GM19193 (cell line): ENCODE results near the gene RBAK.

Experiments used
- POLR2A ChIP-seq: IDR thresholded peaks from 4 replicates; pipeline ENCODE4 v1.6.1; 2011; ENCODE audit not compliant: insufficient read depth, insufficient read length; ENCODE audit errors: extremely low read depth

RBAK gene

GRCh38 chr7:5064391-5065106 lies 18.9 kb downstream of the RBAK start:
- no peak for TF ChIP-seq POLR2A

DNA sequence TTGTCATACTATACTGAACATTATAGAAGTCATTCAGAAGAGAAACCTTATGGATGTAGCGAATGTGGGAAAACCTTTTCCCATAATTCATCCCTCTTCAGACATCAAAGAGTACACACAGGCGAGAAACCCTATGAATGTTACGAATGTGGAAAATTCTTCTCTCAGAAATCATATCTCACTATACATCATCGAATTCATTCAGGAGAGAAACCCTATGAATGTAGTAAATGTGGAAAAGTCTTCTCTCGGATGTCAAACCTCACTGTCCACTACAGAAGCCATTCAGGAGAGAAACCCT lies 19.4 kb downstream of the RBAK start:
- TF ChIP-seq POLR2A = no peak

DNA sequence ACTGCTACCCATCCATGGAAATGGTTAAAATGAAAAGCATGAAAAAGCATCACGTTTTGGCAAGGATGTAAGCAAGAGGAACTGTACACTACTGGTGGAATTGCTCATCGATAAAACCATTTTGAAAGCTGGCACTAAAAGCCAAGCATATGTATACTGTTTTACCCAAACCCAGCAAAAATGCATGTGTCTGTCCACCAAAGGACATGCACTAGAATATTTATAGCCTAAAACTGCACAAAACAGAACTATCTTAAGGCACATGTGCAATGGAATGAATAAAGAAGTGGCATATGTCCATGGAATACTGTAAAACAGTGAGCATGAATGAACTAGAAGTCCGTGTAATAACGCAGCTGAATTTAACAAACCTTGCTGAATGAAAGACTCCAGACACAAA lies 22.9 kb downstream of the RBAK start:
- no peak for TF ChIP-seq POLR2A

DNA sequence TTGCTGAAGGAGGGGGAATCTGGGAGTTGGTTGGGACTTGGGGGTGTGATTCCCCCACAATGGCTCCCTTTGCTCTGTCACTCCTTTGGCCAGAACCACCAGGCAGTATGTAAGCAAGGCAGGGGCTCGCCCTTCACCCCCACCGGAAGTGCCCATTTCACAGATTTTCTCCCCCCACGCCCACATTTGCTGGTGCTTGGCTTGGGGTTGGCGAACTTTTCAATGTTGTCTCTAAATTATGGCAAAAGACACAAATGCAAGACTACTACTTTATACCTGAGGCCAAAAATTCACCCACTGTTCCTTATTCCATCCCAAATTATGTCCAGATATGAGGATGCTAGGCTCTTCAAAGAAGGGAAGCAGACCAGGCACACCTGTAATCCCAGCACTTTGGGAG lies 24.5 kb downstream of the RBAK start:
- TF ChIP-seq POLR2A = no peak

DNA sequence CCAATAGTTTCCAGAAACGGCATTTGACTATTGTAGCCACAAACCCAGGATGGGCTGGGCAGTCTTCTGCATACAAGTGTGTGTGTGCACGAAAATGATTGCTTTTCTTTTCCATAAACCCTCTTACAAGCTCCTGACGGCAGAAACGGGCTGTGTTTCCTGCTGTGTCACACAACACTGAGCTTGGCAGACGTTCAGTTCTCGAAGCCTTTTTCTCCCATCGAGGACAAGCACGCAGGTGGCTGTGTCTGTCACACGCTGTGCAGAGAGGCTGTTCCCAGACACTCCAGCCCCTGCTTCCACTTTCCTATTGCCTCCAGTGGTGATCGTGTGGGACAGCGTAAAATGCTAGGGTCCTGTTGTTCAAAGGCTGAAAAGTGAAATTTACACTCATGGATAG lies 32.1 kb downstream of the RBAK start:
- TF ChIP-seq POLR2A = no peak

- TF ChIP-seq POLR2A = no peak
Observed at GRCh38 chr7:5082806-5083205, 37.1 kb downstream of the RBAK start.

DNA sequence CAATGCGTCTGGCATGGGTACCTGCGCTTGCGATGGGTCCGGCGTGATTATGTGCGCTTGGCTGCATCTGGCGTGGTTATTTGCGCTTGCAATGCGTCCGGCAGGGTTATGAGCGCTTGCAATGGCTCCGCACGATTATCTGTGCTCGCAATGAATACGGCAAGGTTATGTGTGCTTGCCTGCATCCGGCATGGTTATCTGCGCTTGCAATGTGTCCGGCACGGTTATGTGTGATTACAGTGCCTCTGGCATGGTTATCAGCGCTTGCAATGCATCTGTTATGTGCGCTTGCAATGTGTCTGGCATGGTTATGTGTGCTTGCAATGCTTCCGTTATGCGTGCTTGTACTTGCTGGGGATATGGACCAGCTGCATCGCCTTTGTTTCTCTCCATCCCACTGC lies 37.7 kb downstream of the RBAK start:
- TF ChIP-seq POLR2A = no peak

GRCh38 chr7:5086256-5086655 lies 40.6 kb downstream of the RBAK start:
- no peak for TF ChIP-seq POLR2A

GRCh38 chr7:5088906-5089305 lies 43.2 kb downstream of the RBAK start:
- no peak for TF ChIP-seq POLR2A

GRCh38 chr7:5093948-5094347 lies 48.3 kb downstream of the RBAK start:
- no peak for TF ChIP-seq POLR2A

DNA sequence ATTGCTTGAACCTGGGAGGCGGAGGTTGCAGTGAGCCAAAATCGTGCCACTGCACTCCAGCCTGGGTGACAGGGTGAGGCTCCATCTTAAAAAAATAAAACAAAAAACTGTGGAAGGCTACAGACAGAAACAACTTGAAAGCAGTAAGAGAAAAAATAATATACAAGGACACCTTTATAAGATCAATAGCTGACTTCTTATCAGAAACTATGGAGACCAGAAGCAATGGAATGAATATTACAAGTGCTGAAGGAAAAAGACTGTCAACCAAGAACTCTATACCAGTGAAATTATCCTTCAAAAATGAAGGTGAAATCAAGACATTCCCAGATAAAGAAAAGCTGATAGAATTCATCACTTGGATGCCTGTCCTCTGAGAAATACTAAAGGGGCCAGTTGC lies 49.0 kb downstream of the RBAK start:
- no peak for TF ChIP-seq POLR2A

DNA sequence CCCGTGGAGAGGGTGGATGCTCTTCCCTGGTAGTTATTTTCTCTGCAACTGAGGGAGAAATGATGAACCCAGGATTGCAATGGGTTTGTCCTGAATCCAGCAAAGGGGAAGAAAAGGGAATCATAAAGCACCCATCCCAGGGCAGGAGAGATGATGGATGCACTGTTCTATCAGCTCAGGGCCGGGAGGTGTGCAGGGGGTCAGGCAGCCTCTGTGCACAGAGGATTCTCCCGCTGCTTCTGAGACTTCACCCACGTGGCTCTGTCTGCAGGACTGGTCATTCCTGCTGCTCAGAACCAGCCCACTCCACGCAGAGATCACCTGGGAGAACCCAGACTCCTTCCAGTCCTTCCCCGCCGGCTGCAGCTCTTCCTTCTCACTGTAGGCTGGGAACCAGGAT lies 70.7 kb downstream of the RBAK start:
- no peak for TF ChIP-seq POLR2A

- TF ChIP-seq POLR2A = no peak
Observed at GRCh38 chr7:5117095-5117970, 71.7 kb downstream of the RBAK start.
